HG03039 (cell line): ENCODE results near the gene RWDD4.
"Not testable (repeated sequence)": the region's sequence is repeated elsewhere in the genome, so short reads cannot be mapped to it uniquely, and the experiment has no call there.

ENCODE experiments used
- ATAC-seq: cut with Tn5 transposase; IDR thresholded peaks from one replicate; pipeline ENCODE4 v1.9.1; 2021; ENCODE audit warnings: mild to moderate bottlenecking, moderate library complexity; ENCODE audit not compliant: unreplicated experiment

The RWDD4 gene

DNA sequence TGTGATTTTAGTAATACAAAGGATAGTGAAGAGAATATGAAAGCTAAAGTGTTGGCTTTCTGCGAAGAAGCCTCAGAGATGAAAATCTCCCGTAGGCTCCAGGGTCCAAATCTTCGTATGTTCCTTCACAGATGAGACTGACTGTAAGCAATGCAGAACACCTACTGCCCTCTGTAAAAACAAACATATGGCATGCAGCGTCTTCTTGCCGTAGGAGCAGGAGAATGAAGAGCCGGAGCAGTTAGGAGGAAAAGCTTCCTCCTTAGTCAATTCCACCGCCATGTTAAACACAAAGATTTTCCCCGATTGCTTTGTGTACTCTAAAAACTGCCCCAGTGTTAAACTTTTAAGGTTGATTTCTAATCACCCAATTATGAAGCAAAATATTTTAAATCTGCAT lies 22.5 kb downstream of the RWDD4 start:
- ATAC-seq, result no peak

DNA sequence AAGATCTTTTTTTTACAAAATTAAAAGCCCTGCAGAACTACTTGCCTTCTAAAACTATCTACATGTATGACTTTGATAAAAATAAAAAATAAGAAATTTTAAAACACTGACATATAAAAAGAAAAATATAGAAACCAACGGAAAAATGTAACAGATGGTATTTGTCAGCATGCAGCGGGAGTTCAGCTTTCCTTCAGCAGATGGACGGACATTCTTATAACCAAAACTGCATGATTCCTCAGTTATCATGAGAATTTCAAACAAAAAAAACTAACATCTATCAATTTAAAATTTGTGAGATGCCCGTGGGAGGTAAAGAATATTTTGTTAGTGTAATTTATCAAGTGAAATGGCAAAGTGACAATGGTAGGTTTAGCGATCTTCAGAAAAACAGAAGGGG lies 23.2 kb downstream of the RWDD4 start:
- ATAC-seq, result no peak

- ATAC-seq, result no peak
Measured at GRCh38 chr4:183635321-183635720, 23.7 kb downstream of the RWDD4 start.

DNA sequence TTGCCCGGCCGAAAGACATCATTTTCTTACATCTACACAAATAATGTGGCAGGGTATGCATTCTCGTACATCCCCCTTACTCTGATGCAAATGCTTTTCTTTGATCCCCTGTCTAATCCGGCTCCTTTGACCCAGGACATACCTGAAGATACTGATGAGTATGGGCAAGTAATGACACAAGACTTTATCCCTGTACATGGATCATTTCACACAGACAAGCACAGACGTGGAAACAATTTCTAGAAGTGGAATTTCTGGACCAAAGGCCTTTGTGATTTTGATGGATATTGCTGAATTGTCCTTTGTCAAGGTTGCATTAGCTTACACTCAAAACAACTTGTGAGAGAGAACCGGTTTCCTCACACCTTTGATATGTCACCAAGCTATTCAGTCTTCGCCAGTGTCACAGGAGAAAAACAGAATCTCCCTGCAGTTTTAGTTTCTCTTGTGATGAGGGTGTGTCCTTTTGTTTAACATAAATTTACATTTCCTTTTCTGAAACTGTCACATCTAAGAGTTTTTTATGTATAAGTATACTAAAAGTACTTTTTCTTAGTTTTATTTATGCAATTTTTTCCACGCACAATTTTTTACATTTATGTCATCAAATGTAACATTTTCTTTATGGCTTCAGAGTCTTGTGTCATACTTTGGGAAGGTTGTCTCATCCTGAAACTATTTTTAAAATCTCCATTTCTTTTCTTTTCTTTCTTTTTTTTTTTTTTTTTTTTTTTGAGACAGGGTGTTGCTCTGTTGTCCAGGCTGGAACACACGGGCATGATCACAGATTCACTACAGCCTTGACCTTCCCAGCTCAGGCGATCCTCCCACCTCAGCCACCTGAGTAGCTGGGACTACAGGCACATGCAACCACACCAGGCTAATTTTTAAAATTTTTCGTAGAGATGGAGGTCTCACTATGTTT lies 25.2 kb downstream of the RWDD4 start:
- no peak for ATAC-seq

DNA sequence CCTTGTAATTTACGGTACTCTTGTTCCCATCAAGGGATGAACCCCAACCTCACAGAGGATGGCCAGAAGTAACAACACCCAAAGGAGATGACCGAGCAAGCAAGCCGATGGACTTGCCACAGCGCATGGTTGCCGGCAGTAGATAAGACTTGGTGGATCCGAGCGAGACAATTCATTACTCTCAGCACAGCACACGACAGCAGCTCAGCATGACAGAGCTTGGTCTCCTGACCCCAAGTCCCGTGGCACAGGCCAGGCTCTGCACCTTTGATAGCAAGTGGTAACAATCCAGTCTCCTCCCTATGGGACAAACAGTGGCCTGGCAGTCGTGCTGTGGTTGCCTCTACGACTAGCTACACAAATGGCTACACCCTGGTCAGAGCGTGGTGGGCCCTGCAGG lies 26.3 kb downstream of the RWDD4 start:
- no peak for ATAC-seq

DNA sequence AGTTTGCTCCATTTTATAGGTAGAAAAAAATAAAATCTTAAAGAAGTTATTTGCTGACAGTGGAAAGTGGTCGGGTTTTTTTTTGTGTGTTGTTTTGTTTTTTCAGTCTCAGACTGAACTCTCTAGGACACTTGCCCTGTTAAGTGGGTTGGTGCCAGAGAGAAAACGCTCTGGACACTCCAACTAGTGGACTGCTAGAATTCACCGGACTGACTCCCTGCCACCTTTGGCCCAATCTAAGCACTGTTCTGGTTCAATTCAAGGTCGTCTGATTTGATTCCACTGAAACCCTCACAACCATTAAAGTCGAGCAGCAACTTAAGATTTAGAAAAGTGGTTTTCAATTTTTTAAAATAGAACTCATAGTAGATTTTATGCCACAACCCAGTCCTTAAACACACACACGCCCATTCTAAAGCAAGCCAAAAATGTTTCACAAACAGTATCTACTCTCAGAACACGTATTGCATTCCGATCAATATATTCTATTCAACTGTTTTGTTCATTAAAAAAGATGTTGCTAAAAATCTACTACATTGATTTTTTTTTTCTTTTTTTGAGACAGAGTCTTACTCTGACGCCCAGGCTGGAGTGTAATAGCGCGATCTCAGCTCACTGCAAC lies 27.3 kb downstream of the RWDD4 start:
- ATAC-seq, result no peak

GRCh38 chr4:183627979-183628588 lies 30.9 kb downstream of the RWDD4 start:
- no peak for ATAC-seq

DNA sequence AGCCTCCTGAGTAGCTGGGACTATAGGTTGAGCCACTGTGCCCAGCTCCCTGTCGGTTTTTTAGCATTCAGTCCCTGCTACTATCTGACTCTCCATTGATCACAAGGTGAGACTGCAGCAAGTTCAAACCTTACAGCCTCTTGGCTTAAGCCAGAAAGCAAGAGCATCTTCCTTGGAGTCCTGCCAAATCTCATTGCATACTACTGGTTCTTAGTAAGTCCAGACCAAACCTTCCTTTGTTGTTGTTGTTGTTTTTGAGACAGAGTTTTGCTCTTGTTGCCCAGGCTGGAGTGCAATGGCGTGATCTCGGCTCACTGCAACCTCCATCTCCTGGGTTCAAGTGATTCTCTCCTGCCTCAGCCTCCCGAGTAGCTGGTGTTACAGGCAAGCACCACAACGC lies 31.7 kb downstream of the RWDD4 start:
- ATAC-seq, result not testable (repeated sequence)

DNA sequence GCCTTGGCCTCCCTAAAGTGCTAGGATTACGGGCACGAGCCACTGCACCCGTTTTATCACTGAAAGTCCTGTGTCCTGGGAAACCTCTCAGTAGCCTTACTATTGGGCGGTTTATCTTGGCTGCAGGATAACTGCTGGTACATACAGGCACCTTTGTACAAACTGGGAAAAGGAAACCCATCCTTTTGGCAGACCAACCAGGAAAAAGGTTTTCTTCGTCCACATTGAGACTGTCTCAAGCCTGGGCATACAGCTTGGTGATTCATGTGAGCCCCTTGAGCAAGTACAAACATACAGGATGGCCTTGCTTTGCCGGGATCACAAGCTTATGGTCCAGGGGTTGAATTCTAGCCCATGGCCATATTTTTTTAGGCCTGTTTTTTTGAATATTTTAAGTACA lies 32.8 kb downstream of the RWDD4 start:
- no peak for ATAC-seq

GRCh38 chr4:183624548-183624947 lies 34.4 kb downstream of the RWDD4 start:
- ATAC-seq, result no peak

- ATAC-seq, result no peak
Measured at GRCh38 chr4:183621875-183622274, 37.1 kb downstream of the RWDD4 start.

- no peak for ATAC-seq
Measured at GRCh38 chr4:183620421-183620820, 38.6 kb downstream of the RWDD4 start.

GRCh38 chr4:183618681-183619080 lies 40.3 kb downstream of the RWDD4 start:
- no peak for ATAC-seq

DNA sequence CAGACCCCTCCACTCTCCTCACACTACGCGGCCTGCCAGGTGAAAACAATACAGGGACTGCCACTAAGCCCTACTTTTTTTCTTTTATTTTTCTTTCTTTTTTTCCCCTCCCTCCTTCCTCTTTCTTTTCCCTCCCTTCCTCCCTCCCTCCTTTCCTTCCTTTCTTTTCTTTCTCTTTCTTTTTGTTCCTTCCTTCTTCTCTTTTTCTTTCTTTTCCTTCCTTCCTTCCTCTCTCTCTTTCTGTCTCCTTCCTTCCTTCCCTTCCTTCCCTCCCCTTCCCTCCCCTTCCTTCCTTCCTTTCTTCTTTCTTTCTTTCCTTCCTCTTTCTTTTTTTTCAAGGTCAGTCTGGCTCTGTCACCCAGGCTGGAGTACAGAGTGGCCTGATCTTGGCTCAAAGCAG lies 41.9 kb downstream of the RWDD4 start:
- no peak for ATAC-seq

DNA sequence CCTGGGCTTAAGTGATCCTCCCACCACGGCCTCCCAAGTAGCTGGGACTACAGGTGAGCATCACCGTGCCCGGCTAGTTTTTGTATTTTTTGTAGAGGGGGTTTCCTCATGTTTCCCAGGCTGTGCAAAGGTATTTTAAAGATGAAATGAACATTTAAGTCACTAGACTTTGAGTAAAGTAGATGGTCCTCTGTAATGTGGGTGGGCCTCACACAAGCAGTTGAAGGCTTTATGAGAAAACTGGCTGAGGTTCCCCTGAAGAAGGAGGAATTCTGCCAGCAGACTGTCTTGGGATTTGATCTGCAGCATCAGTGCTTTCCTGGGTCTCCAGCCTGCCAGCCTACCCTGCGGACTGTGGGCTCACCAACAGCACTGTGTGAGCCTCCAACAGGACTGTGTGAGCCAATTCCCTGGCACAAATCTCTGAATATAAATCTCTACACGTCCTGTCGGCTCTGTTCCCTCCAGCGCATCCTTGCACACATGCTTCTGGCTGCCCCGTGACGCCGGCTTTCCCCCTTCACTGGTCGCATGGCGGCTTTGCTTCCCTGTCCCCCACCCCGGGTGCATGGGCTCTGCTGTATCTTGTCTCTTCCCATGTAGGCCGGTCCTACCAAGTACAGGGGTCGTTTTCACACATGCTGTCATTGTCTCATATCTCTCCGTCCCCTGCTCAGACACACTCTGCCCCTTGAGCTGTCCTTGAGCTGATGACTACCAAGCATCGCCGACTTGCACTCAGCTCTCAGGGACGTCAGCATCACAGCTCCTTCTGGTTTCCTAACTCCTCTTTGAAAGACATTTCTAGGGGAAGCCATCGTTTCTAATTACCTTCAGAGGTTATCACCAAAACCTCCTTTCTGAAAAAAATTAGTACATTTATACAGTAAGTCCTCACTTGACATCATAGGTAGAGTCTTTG lies 46.4 kb downstream of the RWDD4 start:
- ATAC-seq, result no peak

- ATAC-seq, result no peak
Measured at GRCh38 chr4:183611210-183611830, 47.7 kb downstream of the RWDD4 start.

GRCh38 chr4:183610613-183611012 lies 48.4 kb downstream of the RWDD4 start:
- ATAC-seq, result no peak

DNA sequence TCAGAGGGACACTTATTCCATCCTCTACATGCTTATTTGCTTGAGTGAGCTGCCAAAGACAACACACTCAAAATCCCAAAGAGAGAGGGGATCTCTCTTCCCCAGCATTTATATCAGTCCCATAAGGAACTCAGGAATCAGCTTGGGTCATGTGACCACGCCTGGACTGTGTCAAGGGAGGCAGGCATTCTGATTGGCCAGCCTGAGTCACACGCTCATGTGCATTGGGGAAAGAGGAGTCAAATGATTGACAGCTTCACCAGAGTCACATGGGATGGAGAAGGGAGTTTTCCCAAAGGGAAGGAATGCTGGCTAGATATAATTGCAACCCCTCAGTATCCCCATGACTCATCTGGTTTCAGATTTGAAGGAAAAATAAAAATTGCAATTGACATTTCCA lies 49.0 kb downstream of the RWDD4 start:
- no peak for ATAC-seq

DNA sequence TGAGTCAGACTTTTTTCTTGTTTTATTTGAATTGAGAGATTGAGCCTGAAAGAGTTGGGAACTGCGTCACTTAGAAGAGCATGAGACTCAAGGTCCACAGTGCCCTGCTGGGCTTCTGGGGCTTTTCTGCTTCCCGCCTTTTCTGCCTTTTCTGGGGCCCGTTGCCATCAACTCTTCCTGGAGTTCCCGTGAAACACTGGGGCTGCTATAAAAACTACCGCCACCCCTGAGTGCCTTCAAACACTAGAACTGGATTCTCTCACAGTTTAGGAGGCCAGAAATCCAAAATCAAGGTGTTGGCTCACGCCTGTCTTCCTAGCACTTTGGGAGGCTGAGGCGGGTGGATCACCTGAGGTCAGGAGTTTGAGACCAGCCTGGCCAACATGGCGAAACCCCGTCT lies 49.8 kb downstream of the RWDD4 start:
- ATAC-seq, result no peak

DNA sequence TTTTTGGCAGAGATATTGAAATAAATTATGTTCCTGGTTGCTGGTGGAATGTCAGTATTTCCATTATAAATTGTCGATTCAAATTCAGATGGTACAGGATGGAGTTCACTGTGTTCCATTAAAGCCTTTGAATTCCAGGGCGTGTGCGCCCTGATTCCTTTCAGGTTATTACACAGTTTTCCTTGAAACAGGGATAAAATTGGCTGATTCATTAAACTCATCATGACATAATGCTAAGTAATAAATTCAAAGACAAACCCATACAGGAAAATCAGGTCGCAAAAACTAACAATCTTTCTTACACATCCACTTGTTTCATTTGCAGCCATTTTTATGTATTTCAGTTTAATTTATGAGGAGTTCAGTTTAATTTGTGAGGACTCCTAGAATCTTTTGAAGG lies 51.1 kb downstream of the RWDD4 start:
- ATAC-seq, result no peak
